ENCODE data around the gene TRRAP. TPM values are rescaled to one million over a fixed set of nuclear protein-coding genes. Genes with fewer than 3 reads are reported as not detected.
"Not testable (repeated sequence)": the region's sequence is repeated elsewhere in the genome, so short reads cannot be mapped to it uniquely, and the experiment has no call there.

The TRRAP gene
- total RNA-seq, 4 donors from 2014 or later: 27.2 to 35.8 (median 30.1) TPM

GRCh38 chr7:98870807-98871491 is 7.4 kb upstream of the TRRAP start:
- TF ChIP-seq CTCF (IDR thresholded peaks at IDR 0.05): no peak

DNA sequence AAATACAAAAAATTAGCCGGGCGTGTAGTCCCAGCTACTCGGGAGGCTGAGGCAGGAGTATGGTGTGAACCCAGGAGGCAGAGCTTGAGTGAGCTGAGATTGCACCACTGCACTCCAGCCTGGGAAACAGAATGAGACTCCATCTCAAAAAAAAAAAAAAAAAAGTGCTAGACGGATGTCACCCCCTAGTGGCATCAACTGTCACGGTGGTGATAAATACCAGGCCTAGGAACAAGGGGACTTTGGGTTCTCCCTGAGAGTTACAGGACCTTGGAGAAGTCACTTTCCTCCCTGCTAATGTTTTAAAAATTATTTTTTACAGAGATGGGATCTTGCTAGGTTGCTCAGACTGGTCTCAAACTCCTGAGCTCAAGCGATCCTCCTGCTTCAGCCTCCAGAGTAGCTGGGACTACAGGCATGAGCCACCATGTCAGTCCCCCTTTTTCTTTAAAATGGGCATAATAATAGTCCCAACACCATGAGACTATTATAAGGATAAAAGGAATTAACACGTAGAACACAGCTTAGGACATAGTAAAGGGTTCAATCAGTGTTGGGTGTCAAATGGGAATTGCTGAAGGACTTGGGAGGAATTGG is 5.9 kb upstream of the TRRAP start:
- ATAC-seq (ENCODE audit: low FRiP score): no peak
- TF ChIP-seq CTCF (IDR thresholded peaks at IDR 0.05): no peak
- no peak for DNase-seq (ENCODE audit: low spot score)

More at GRCh38 chr7:98870807-98871491, 7.4 kb upstream of the TRRAP start:
- DNase-seq (ENCODE audit: low spot score) (no peak), ATAC-seq (ENCODE audit: low FRiP score) (no peak)

DNA sequence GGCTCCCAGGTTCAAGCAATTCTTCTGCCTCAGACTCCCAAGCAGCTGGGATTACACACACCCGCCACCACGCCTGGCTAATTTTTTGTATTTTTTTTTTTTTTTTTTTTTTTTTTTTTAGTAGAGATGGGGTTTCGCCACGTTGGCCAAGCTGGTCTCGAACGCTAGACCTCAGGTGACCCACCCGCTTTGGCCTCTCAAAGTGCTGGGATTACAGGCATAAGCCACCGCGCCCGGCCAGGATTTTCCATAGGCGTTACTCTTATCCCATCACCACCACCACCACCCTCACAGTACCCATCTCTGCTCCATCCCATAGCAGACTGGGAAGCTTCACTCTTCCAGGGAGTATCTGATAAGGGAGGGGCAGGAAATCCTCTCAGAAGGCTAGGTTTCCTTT is 4.7 kb upstream of the TRRAP start:
- DNase-seq (ENCODE audit: low spot score); ATAC-seq (ENCODE audit: low FRiP score): not testable (repeated sequence)

- ATAC-seq (ENCODE audit: low FRiP score) (no peak), DNase-seq (ENCODE audit: low spot score) (no peak)
- TF ChIP-seq CTCF (IDR thresholded peaks at IDR 0.05): no peak
Observed at GRCh38 chr7:98874942-98875341, 3.4 kb upstream of the TRRAP start.

GRCh38 chr7:98875501-98875900 is 2.8 kb upstream of the TRRAP start:
- ATAC-seq (ENCODE audit: low FRiP score) (no peak), DNase-seq (ENCODE audit: low spot score) (no peak)

GRCh38 chr7:98877146-98877545 is 1.2 kb upstream of the TRRAP start:
- TF ChIP-seq CTCF (IDR thresholded peaks at IDR 0.05): no peak

More at GRCh38 chr7:98875501-98875900, 2.8 kb upstream of the TRRAP start:
- no peak for TF ChIP-seq CTCF (IDR thresholded peaks at IDR 0.05)

DNA sequence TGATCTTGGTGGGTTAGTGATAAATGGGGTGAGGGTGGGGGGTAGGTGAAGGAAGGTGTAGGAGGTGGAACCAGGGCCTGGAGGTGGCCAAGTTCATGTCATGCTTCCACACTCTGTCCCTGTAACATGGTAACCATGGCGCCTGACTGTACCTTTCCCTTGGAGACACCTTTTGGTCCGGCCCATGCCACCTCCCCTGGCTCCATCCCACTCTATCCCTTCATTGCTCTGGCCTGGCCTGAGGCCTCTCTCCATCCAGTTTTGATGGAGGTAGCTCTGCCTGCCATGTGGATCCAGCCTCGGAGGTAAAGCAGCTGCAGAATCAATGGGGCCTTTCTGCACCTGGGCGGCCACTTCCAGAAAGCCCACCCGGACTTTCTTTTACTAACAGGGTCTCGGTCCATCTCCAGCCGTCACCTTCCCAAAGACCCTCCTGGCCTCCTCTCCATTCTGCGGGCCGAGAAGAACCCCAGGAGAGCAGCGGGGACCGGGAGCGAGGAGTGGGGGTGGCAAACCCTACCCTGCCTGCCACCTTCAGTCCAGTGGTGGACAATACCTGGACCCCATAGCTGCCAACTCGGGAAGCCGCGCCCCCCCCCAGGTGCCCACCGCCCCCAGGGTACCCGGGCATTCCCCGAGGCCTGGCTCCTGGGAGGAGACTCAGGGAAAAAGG is 504 bp upstream of the TRRAP start:
- DNase-seq (ENCODE audit: low spot score) (no peak), ATAC-seq (ENCODE audit: low FRiP score) (peak; percentile 40)
- no peak for TF ChIP-seq CTCF (IDR thresholded peaks at IDR 0.05)

More at GRCh38 chr7:98877146-98877545, 1.2 kb upstream of the TRRAP start:
- ATAC-seq (ENCODE audit: low FRiP score): no peak
- no peak for DNase-seq (ENCODE audit: low spot score)

Measured in omental fat pad (tissue), 4 donors.